GM12878 (cell line): ENCODE results near the gene HTR6. TPM values are rescaled to one million over a fixed set of nuclear protein-coding genes. Genes with fewer than 3 reads are reported as not detected.

Source experiments
- BRCA1 ChIP-seq: IDR thresholded peaks from 2 replicates; pipeline ENCODE4 v1.6.1; 2011; ENCODE audit warnings: low read depth, low read length, improper control_type of control experiment
- CEBPB ChIP-seq, 2 experiments: fragments of 150-350 bp in 1 of 2; IDR thresholded peaks; 2 replicates each; pipeline ENCODE4 v1.6.1; 2012 to 2014; ENCODE audit warnings: low read depth in 2 of 2, low read length in 2 of 2, borderline replicate concordance in 1 of 2, inconsistent platforms in 1 of 2
- PML ChIP-seq: IDR thresholded peaks from 2 replicates; pipeline ENCODE4 v1.6.1; 2012; ENCODE audit warnings: low read length, inconsistent platforms
- POLR2A ChIP-seq: IDR thresholded peaks from 2 replicates; pipeline ENCODE4 v1.6.1; 2011; ENCODE audit warnings: low read depth, mild to moderate bottlenecking, low read length
- RAD21 ChIP-seq: IDR thresholded peaks from 2 replicates; pipeline ENCODE4 v1.6.1; 2011; ENCODE audit warnings: mild to moderate bottlenecking, low read depth, low read length, moderate library complexity; ENCODE audit not compliant: insufficient read depth
- SIX5 ChIP-seq: IDR thresholded peaks from 2 replicates; pipeline ENCODE4 v1.6.1; 2011; ENCODE audit warnings: mild to moderate bottlenecking, low read depth, low read length, moderate library complexity; ENCODE audit not compliant: severe bottlenecking
- SPI1 ChIP-seq: IDR thresholded peaks from 2 replicates; pipeline ENCODE4 v1.6.1; 2011; ENCODE audit warnings: low read depth, mild to moderate bottlenecking, low read length, moderate library complexity, borderline replicate concordance; ENCODE audit not compliant: insufficient read depth
- ZBTB40 ChIP-seq: fragments of 450-650 bp; IDR thresholded peaks from 2 replicates; pipeline ENCODE4 v1.6.1; 2016; ENCODE audit warnings: mild to moderate bottlenecking, moderate library complexity, borderline replicate concordance
- ZNF687 ChIP-seq: fragments of 450-650 bp; IDR thresholded peaks from 2 replicates; pipeline ENCODE4 v1.6.1; 2017; ENCODE audit warnings: mild to moderate bottlenecking, moderate library complexity
- ZZZ3 ChIP-seq: IDR thresholded peaks from 2 replicates; pipeline ENCODE4 v1.6.1; 2011; ENCODE audit warnings: low read depth; ENCODE audit not compliant: control insufficient read depth, insufficient read length
- polyA plus RNA-seq, 11 experiments: library from polyadenylated mRNA; depleted of rRNA in 4 of 11; unstranded in 6 of 11; stranded (reverse) in 5 of 11; fragments of >200 nt; fragmentation: Nextera tagmentation in 4 of 11; fragmentation: Illumina TruSeq in 1 of 11; extraction: Ambion mirVana in 4 of 11; extraction: Trizol in 1 of 11; gene quantifications; 1 replicate in 1 of 11; 2 replicates in 10 of 11; pipeline versions ENCODE4 v1.2.1 to v1.2.3, GENCODE V29; 2011 to 2016; ENCODE audit warnings: inconsistent platforms in 2 of 11, missing spikeins in 2 of 11, low read depth in 1 of 11
- total RNA-seq, 4 experiments: library from RNA; depleted of rRNA in 3 of 4; stranded (reverse); fragments of >200 nt in 3 of 4; fragmentation: Illumina TruSeq in 1 of 4; extraction: Trizol in 1 of 4; gene quantifications; 2 replicates each; pipeline versions ENCODE4 v1.2.1 to v1.2.3, GENCODE V29; 2013 to 2021
- TF ChIP-seq, protein P1 (sequence below): IDR thresholded peaks from 2 replicates; pipeline ENCODE4 v1.6.1; 2012; ENCODE audit warnings: low read depth, low read length, improper control_type of control experiment

Gene HTR6
- total and polyA plus RNA-seq, 10 of the 15 experiments (the other 5 are each of a cell fraction or from before 2014, with no cell fraction given), result 0.03 to 5.3 (median 1.7) TPM; not detected in 2

DNA sequence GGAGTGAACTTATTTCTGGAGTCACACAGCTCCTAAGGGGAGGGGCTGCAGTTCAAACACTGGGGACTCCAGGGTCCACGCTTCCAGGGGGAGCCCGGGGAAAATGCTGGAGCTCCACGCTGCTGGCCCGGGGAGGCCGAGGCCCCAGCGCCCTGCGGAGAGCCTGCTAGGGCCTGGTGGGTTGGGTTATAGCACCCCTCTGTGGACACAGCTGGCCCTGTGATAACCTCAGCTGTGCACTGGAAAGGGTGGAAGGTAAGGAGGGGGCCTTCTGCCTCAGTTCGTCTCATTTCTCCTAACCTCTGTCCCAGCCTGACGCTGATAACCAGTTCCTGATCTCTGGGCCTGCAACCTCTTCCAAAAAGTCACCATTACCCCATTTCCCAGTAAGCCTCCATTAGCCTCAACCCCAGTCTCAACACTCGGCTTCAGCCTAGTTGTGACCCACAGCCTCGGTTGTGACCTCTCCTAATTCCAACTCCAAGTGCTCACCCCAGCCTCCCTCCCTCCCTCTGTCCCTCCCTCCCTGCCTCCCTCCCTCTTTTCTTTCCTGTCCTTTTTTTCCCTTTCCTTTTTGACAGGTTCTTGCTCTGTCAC is 13.4 kb upstream of the HTR6 start (continued):
- TF ChIP-seq ZNF687 (no peak), CEBPB (IDR thresholded peaks at IDR 0.05; ENCODE audit: borderline replicate concordance in 1 of 2, low read depth in 2 of 2, low read length in 2 of 2) (no peak), RAD21 (peak; percentile 83), POLR2A (no peak), ZBTB40 (no peak), BRCA1 (no peak), PML (no peak), SPI1 (no peak), ZZZ3 (no peak), SIX5 (no peak)
- TF ChIP-seq, protein P1, sequence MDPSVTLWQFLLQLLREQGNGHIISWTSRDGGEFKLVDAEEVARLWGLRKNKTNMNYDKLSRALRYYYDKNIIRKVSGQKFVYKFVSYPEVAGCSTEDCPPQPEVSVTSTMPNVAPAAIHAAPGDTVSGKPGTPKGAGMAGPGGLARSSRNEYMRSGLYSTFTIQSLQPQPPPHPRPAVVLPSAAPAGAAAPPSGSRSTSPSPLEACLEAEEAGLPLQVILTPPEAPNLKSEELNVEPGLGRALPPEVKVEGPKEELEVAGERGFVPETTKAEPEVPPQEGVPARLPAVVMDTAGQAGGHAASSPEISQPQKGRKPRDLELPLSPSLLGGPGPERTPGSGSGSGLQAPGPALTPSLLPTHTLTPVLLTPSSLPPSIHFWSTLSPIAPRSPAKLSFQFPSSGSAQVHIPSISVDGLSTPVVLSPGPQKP, result no peak
